ENCODE measurements around the gene EPHA2. TPM values are rescaled to one million over a fixed set of nuclear protein-coding genes. Genes with fewer than 3 reads are reported as not detected.
"Not testable (repeated sequence)": the region's sequence is repeated elsewhere in the genome, so short reads cannot be mapped to it uniquely, and the experiment has no call there.

Gene EPHA2
- total and polyA plus RNA-seq, 4 donors, result 17.5 to 35.6 (median 20.5) TPM

DNA sequence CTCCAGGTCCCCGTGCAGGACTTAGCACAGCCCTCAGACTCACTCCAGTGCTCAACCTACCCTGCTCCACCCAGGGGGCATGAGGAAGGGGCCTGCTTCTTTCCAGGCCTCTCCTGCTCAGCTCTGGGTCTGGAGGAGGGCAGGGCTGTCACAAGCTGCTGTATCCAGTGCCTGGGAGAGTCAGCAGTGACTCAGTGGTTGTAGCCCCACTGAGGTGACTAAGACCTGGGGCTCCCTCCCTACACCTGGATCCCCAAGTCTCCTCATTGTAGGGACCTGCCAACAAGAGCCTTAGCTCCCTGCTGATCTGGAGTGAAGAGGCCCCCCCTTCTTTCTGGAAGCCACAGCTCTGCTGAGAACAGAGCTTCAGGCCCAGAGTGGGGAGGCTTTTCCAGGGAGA is 46.3 kb downstream of the EPHA2 start:
- no peak for DNase-seq
- Histone ChIP-seq H3K4me3 (no peak overlapping the region), H3K27ac (ENCODE audit: low read depth in 1 of 2, low read length in 1 of 2) (no peak overlapping the region), H3K9ac (ENCODE audit: insufficient read depth in 1 of 2, low read length in 2 of 2) (no peak overlapping the region), H3K9me3 (ENCODE audit: control insufficient read depth in 4 of 4, insufficient read depth in 3 of 4, low read length in 3 of 4) (peaks cover 0 to 7% (median 0%) of the 10 kb centered on the region in 4 donors), H3K4me1 (ENCODE audit: control insufficient read depth in 5 of 5, insufficient read depth in 5 of 5, low read length in 5 of 5) (peaks cover 0 to 15% (median 0%) of the 10 kb centered on the region in 5 donors), H3K27me3 (ENCODE audit: control insufficient read depth in 3 of 3, insufficient read depth in 3 of 3, low read length in 2 of 3) (no peaks in the 10 kb centered on the region), H3K36me3 (ENCODE audit: control insufficient read depth in 4 of 4, insufficient read depth in 4 of 4, low read length in 4 of 4) (no peaks in the 10 kb centered on the region)
- TF ChIP-seq, protein P1, sequence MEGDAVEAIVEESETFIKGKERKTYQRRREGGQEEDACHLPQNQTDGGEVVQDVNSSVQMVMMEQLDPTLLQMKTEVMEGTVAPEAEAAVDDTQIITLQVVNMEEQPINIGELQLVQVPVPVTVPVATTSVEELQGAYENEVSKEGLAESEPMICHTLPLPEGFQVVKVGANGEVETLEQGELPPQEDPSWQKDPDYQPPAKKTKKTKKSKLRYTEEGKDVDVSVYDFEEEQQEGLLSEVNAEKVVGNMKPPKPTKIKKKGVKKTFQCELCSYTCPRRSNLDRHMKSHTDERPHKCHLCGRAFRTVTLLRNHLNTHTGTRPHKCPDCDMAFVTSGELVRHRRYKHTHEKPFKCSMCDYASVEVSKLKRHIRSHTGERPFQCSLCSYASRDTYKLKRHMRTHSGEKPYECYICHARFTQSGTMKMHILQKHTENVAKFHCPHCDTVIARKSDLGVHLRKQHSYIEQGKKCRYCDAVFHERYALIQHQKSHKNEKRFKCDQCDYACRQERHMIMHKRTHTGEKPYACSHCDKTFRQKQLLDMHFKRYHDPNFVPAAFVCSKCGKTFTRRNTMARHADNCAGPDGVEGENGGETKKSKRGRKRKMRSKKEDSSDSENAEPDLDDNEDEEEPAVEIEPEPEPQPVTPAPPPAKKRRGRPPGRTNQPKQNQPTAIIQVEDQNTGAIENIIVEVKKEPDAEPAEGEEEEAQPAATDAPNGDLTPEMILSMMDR (IDR thresholded peaks at IDR 0.05; ENCODE audit: control extremely low read depth, extremely low read depth), result no peak
- no peak for ATAC-seq (ENCODE audit: insufficient read depth, low FRiP score)
- 88 to 90% methylated on average over 1 of the region's 1 CpG for WGBS, 2 donors

DNA sequence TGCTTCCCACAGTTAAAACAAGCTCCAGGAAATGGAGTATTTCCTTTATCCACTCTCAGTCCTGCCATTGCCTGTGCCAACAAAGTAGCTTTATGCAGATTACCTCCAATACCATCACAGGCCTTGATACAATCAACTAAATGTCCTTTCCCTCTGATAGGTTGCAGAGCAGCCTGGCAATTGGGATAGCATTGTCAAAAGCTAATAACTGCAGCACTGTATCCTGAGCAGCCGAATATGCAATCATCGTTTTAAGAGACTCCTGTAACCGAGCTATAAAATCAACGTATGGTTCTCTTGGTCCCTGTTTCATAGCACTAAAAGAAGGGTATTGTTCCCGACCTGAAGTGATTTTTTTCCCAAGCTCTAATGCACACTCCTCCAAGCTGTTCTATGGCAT is 48.8 kb downstream of the EPHA2 start:
- H3K4me1 ChIP-seq (ENCODE audit: control insufficient read depth in 5 of 5, insufficient read depth in 5 of 5, low read length in 5 of 5); H3K9me3 ChIP-seq (ENCODE audit: control insufficient read depth in 4 of 4, insufficient read depth in 3 of 4, low read length in 3 of 4); H3K9ac ChIP-seq (ENCODE audit: insufficient read depth in 1 of 2, low read length in 2 of 2); H3K4me3 ChIP-seq; H3K27ac ChIP-seq (ENCODE audit: low read depth in 1 of 2, low read length in 1 of 2); DNase-seq; ATAC-seq (ENCODE audit: insufficient read depth, low FRiP score); H3K27me3 ChIP-seq (ENCODE audit: control insufficient read depth in 3 of 3, insufficient read depth in 3 of 3, low read length in 2 of 3); H3K36me3 ChIP-seq (ENCODE audit: control insufficient read depth in 4 of 4, insufficient read depth in 4 of 4, low read length in 4 of 4): not testable (repeated sequence)
- 61 to 64% methylated on average over 5 of the region's 5 CpGs for WGBS, 2 donors

DNA sequence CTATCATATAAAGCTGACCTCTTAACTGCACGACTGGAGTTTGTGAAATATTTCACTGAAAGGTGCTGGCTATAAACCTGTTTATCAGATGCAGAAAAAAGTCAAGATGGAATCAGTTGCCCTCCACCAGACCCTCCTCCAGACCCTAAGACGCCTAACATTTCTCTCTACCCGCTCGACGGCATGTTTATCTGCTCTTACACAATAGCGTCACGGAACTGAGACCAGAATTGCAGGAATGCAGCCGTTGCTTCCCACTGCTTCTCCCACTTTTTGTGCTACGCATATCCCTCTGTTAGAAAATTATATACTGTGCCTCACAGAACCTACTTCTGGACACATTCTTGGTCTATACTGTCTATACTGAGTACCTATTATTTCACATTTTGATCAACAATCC is 54.2 kb downstream of the EPHA2 start:
- WGBS, 2 donors, result 53 to 61% methylated on average over 9 of the region's 9 CpGs
- no peak overlapping the region for H3K27ac ChIP-seq (ENCODE audit: low read depth in 1 of 2, low read length in 1 of 2)
- H3K36me3 ChIP-seq (ENCODE audit: control insufficient read depth in 4 of 4, insufficient read depth in 4 of 4, low read length in 4 of 4), result no peaks in the 10 kb centered on the region
- no peaks in the 10 kb centered on the region for H3K9me3 ChIP-seq (ENCODE audit: control insufficient read depth in 4 of 4, insufficient read depth in 3 of 4, low read length in 3 of 4)
- DNase-seq, result peak; percentile 42 to 77 (median 72)
- H3K9ac ChIP-seq (ENCODE audit: insufficient read depth in 1 of 2, low read length in 2 of 2), result no peak overlapping the region
- no peaks in the 10 kb centered on the region for H3K4me1 ChIP-seq (ENCODE audit: control insufficient read depth in 5 of 5, insufficient read depth in 5 of 5, low read length in 5 of 5)
- TF ChIP-seq, protein P1 (IDR thresholded peaks at IDR 0.05; ENCODE audit: control extremely low read depth, extremely low read depth), result no peak
- H3K27me3 ChIP-seq (ENCODE audit: control insufficient read depth in 3 of 3, insufficient read depth in 3 of 3, low read length in 2 of 3), result no peaks in the 10 kb centered on the region
- ATAC-seq (ENCODE audit: insufficient read depth, low FRiP score), result no peak
- H3K4me3 ChIP-seq, result no peak overlapping the region

DNA sequence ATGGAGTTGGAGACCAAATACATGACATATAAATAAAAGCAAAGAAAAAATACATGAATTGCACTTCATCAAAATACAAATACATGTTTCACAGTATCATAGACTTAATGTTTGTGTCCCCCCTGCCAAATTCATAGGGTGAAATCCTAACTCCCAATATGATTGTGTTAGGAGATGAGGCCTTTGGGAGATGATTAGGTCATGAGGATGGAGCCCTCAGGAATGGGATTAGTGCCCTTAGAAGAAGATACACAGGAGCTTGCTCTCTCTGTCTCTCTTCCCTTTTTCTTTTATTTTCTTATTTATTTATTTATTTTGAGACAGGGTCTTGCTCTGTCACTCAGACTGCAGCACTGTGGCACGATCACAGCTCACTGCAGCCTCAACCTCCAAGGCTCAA is 56.5 kb downstream of the EPHA2 start:
- TF ChIP-seq, protein P1 (IDR thresholded peaks at IDR 0.05; ENCODE audit: control extremely low read depth, extremely low read depth), result no peak

More for the DNA sequence above, 56.5 kb downstream of the EPHA2 start:
- Histone ChIP-seq H3K4me3 (no peak overlapping the region), H3K27ac (ENCODE audit: low read depth in 1 of 2, low read length in 1 of 2) (no peak overlapping the region), H3K27me3 (ENCODE audit: control insufficient read depth in 3 of 3, insufficient read depth in 3 of 3, low read length in 2 of 3) (no peaks in the 10 kb centered on the region), H3K36me3 (ENCODE audit: control insufficient read depth in 4 of 4, insufficient read depth in 4 of 4, low read length in 4 of 4) (no peaks in the 10 kb centered on the region), H3K9me3 (ENCODE audit: control insufficient read depth in 4 of 4, insufficient read depth in 3 of 4, low read length in 3 of 4) (no peaks in the 10 kb centered on the region), H3K4me1 (ENCODE audit: control insufficient read depth in 5 of 5, insufficient read depth in 5 of 5, low read length in 5 of 5) (no peaks in the 10 kb centered on the region), H3K9ac (ENCODE audit: insufficient read depth in 1 of 2, low read length in 2 of 2) (no peak overlapping the region)
- 96 to 100% methylated on average over 1 of the region's 1 CpG for WGBS, 2 donors
- ATAC-seq (ENCODE audit: insufficient read depth, low FRiP score), result no peak
- no peak for DNase-seq

Measured in lung (tissue), 12 donors.